K562 (cell line): ENCODE results near the gene SLC27A4. TPM values are rescaled to one million over a fixed set of nuclear protein-coding genes. Genes with fewer than 3 reads are reported as not detected.

Experiments used
- CBX1 ChIP-seq: sonication (generic); IDR thresholded peaks from 2 replicates; pipeline ENCODE4 v1.6.1; 2016; ENCODE audit warnings: antibody characterized with exemption, low read depth, mild to moderate bottlenecking
- CTBP1 ChIP-seq: fragments of 450-650 bp; IDR thresholded peaks from 2 replicates; pipeline ENCODE4 v1.6.1; 2016; ENCODE audit warnings: borderline replicate concordance
- EHMT2 ChIP-seq: fragments of 450-650 bp; IDR thresholded peaks from 2 replicates; pipeline ENCODE4 v1.6.1; 2018; ENCODE audit warnings: antibody characterized with exemption
- ELF4 ChIP-seq: fragments of 450-650 bp; formaldehyde crosslinking; IDR thresholded peaks from 2 replicates; pipeline ENCODE4 v1.4.0; 2022; ENCODE audit warnings: missing genetic modification characterization
- EP300 ChIP-seq: IDR thresholded peaks from 2 replicates; pipeline ENCODE4 v1.6.1; 2012; ENCODE audit warnings: low read length, improper control_type of control experiment
- ERF ChIP-seq: fragments of 450-650 bp; formaldehyde crosslinking; IDR thresholded peaks from 2 replicates; pipeline ENCODE4 v1.4.0; 2020; ENCODE audit warnings: mild to moderate bottlenecking, mixed read lengths
- FOXM1 ChIP-seq, 2 experiments: fragments of 450-650 bp in 1 of 2; sonication (generic) in 1 of 2; formaldehyde crosslinking in 1 of 2; IDR thresholded peaks; 2 replicates each; pipeline versions ENCODE4 v1.6.1 to v1.9.0; 2017 to 2022; ENCODE audit warnings: low read depth in 2 of 2, mild to moderate bottlenecking in 2 of 2, missing genetic modification reagents in 1 of 2, moderate library complexity in 1 of 2
- FUS ChIP-seq: fragments of 200-400 bp; formaldehyde crosslinking; optimal IDR thresholded peaks from 2 replicates; pipeline ENCODE3; 2017; ENCODE audit warnings: low read depth, low read length
- HNRNPUL1 ChIP-seq: fragments of 200-400 bp; formaldehyde crosslinking; IDR thresholded peaks from 2 replicates; pipeline ENCODE4 v1.6.1; 2017; ENCODE audit warnings: low read length
- KLF1 ChIP-seq: fragments of 450-650 bp; IDR thresholded peaks from 2 replicates; pipeline ENCODE4 v1.6.1; 2016; ENCODE audit warnings: missing genetic modification characterization, missing compliant biosample characterization
- KLF16 ChIP-seq: IDR thresholded peaks from 2 replicates; pipeline ENCODE4 v1.6.1; 2016; ENCODE audit warnings: antibody characterized with exemption
- MBD1 ChIP-seq: fragments of 250-450 bp; sonication (Bioruptor Pico); IDR thresholded peaks from 2 replicates; pipeline ENCODE4 v1.8.0; 2022; ENCODE audit warnings: inconsistent platforms
- NR2F6 ChIP-seq: fragments of 450-650 bp; formaldehyde crosslinking; IDR thresholded peaks from 2 replicates; pipeline ENCODE4 v1.4.0; 2020; ENCODE audit warnings: mild to moderate bottlenecking
- RB1 ChIP-seq: fragments of 450-650 bp; IDR thresholded peaks from 2 replicates; pipeline ENCODE4 v1.6.1; 2017; ENCODE audit warnings: low read depth, mild to moderate bottlenecking
- RBBP5 ChIP-seq: fragments of 200-600 bp; sonication (generic); IDR thresholded peaks from 2 replicates; pipeline ENCODE4 v1.6.1; 2012; ENCODE audit warnings: borderline replicate concordance, mild to moderate bottlenecking, low read length, control low read depth, inconsistent platforms; ENCODE audit not compliant: insufficient read depth, poor library complexity, severe bottlenecking
- RBM25 ChIP-seq: fragments of 200-400 bp; formaldehyde crosslinking; IDR thresholded peaks from 2 replicates; pipeline ENCODE4 v1.6.1; 2018; ENCODE audit warnings: low read length, low read depth, moderate library complexity; ENCODE audit not compliant: severe bottlenecking
- RCOR1 ChIP-seq, 2 experiments: IDR thresholded peaks; 2 replicates each; pipeline ENCODE4 v1.6.1; 2012; ENCODE audit warnings: low read depth in 2 of 2, low read length in 2 of 2, borderline replicate concordance in 1 of 2, improper control_type of control experiment in 1 of 2
- SMAD4 ChIP-seq: fragments of 250-450 bp; sonication (Bioruptor Pico); conservative IDR thresholded peaks from 2 replicates; pipeline ENCODE4 v1.8.0; 2021; ENCODE audit warnings: inconsistent platforms, mild to moderate bottlenecking, moderate library complexity
- SRSF9 ChIP-seq: fragments of 200-400 bp; formaldehyde crosslinking; IDR thresholded peaks from 2 replicates; pipeline ENCODE4 v1.6.1; 2017; ENCODE audit warnings: low read depth, low read length, borderline replicate concordance
- THRAP3 ChIP-seq: fragments of 450-650 bp; IDR thresholded peaks from 2 replicates; pipeline ENCODE4 v1.6.1; 2016; ENCODE audit warnings: mild to moderate bottlenecking, inconsistent platforms, borderline replicate concordance
- ZFX ChIP-seq: sonication (generic); formaldehyde crosslinking; IDR thresholded peaks from 2 replicates; pipeline ENCODE4 v1.8.0; 2022; ENCODE audit warnings: mild to moderate bottlenecking, missing genetic modification reagents, moderate library complexity
- ZNF311 ChIP-seq: fragments of 250-450 bp; sonication (Bioruptor Pico); IDR thresholded peaks from 2 replicates; pipeline ENCODE4 v1.4.0; 2020; ENCODE audit warnings: mild to moderate bottlenecking, moderate library complexity
- ZNF584 ChIP-seq: fragments of 200-800 bp; sonication (Bioruptor generic); IDR thresholded peaks from 2 replicates; pipeline ENCODE4 v1.6.1; 2016; ENCODE audit warnings: low read depth, mild to moderate bottlenecking, missing genetic modification characterization, missing compliant biosample characterization
- polyA plus RNA-seq, 8 experiments: library from polyadenylated mRNA; depleted of rRNA in 4 of 8; stranded (reverse) in 5 of 8; unstranded in 3 of 8; fragments of >200 nt; fragmentation: Nextera tagmentation in 2 of 8; fragmentation: Illumina TruSeq in 1 of 8; extraction: Ambion mirVana in 2 of 8; extraction: Trizol in 1 of 8; gene quantifications; 2 replicates each; pipeline versions ENCODE4 v1.2.1 to v1.2.3, GENCODE V29; 2011 to 2014; ENCODE audit warnings: inconsistent platforms in 1 of 8, missing spikeins in 1 of 8
- total RNA-seq, 7 experiments: library from RNA; depleted of rRNA in 6 of 7; stranded (reverse); fragments of >200 nt in 6 of 7; fragmentation: Illumina TruSeq in 2 of 7; extraction: Trizol in 2 of 7; gene quantifications; 2 replicates each; pipeline versions ENCODE4 v1.2.1 to v1.2.3, GENCODE V29; 2011 to 2021; ENCODE audit warnings: low replicate concordance in 1 of 7
- TF ChIP-seq, protein P1 (sequence below): fragments of 450-650 bp; formaldehyde crosslinking; conservative IDR thresholded peaks from 2 replicates; pipeline ENCODE4 v1.4.0; 2022; ENCODE audit warnings: mild to moderate bottlenecking, missing genetic modification characterization
- TF ChIP-seq, protein P2 (sequence below): sonication (generic); formaldehyde crosslinking; IDR thresholded peaks from 2 replicates; pipeline ENCODE4 v1.8.1; 2023; ENCODE audit warnings: mild to moderate bottlenecking, missing genetic modification reagents, moderate library complexity

SLC27A4 gene
- total and polyA plus RNA-seq, 9 of the 15 experiments (the other 6 are each of a cell fraction or from before 2014, with no cell fraction given) = 0.25 to 35.7 (median 14.0) TPM

GRCh38 chr9:128296340-128297220 is 43.7 kb upstream of the SLC27A4 start (continued):
- no peak; the same call in 1 of the 2 replicates for TF ChIP-seq ELF4 (CRISPR knock-in tag)
- TF ChIP-seq ZNF311 = peak; percentile 46; the same call in 1 of the 2 replicates
- peak; percentile 84 for TF ChIP-seq ERF (CRISPR knock-in tag)
- TF ChIP-seq EP300 = peak; percentile 69
- no peak for TF ChIP-seq SRSF9
- TF ChIP-seq ZFX (CRISPR knock-in tag) = no peak
- no peak for TF ChIP-seq FOXM1 (IDR thresholded peaks at IDR 0.05; ENCODE audit: low read depth)
- no peak for TF ChIP-seq FOXM1 (CRISPR knock-in tag; IDR thresholded peaks at IDR 0.05; ENCODE audit: low read depth)
- no peak for TF ChIP-seq FUS
- TF ChIP-seq ZNF584 (CRISPR knock-in tag) = no peak
- TF ChIP-seq HNRNPUL1 = no peak
- TF ChIP-seq CTBP1 = no peak
- TF ChIP-seq RCOR1 (IDR thresholded peaks at IDR 0.05; ENCODE audit: borderline replicate concordance in 1 of 2, low read depth in 2 of 2, low read length in 2 of 2) = peak; percentile 80 to 99; a peak in 3 of 4 replicates
- TF ChIP-seq RBM25 = peak; percentile 72
- TF ChIP-seq MBD1 = 0 out of 2 replicates have a peak, but pooled peaks have one; percentile 8
- no peak for TF ChIP-seq THRAP3
- TF ChIP-seq, protein P1, sequence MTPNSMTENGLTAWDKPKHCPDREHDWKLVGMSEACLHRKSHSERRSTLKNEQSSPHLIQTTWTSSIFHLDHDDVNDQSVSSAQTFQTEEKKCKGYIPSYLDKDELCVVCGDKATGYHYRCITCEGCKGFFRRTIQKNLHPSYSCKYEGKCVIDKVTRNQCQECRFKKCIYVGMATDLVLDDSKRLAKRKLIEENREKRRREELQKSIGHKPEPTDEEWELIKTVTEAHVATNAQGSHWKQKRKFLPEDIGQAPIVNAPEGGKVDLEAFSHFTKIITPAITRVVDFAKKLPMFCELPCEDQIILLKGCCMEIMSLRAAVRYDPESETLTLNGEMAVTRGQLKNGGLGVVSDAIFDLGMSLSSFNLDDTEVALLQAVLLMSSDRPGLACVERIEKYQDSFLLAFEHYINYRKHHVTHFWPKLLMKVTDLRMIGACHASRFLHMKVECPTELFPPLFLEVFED = peak; percentile 12; the same call in 1 of the 2 replicates
- TF ChIP-seq KLF16 = no peak
- TF ChIP-seq CBX1 = no peak
- no peak for TF ChIP-seq EHMT2
- TF ChIP-seq SMAD4 (CRISPR knock-in tag) = peak; percentile 99
- no peak for TF ChIP-seq NR2F6 (CRISPR knock-in tag)
- peak; percentile 15 for TF ChIP-seq RBBP5
- TF ChIP-seq RB1 = no peak
- TF ChIP-seq, protein P2, sequence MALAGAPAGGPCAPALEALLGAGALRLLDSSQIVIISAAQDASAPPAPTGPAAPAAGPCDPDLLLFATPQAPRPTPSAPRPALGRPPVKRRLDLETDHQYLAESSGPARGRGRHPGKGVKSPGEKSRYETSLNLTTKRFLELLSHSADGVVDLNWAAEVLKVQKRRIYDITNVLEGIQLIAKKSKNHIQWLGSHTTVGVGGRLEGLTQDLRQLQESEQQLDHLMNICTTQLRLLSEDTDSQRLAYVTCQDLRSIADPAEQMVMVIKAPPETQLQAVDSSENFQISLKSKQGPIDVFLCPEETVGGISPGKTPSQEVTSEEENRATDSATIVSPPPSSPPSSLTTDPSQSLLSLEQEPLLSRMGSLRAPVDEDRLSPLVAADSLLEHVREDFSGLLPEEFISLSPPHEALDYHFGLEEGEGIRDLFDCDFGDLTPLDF (CRISPR knock-in tag) = no peak
- peak; percentile 95 for TF ChIP-seq KLF1
